RCC 7860 (cell line): ENCODE measurements around the gene ARL5C.

Experiments used
- DNase-seq: peaks from one replicate; pipeline ENCODE4 v3.0.0-alpha.2; 2015; ENCODE audit warnings: low spot score
- FAIRE-seq: peaks from 2 replicates; lab custom pipeline; 2012; peaks lifted over from hg19 to GRCh38; lab: Jason Lieb, UNC

The ARL5C gene

DNA sequence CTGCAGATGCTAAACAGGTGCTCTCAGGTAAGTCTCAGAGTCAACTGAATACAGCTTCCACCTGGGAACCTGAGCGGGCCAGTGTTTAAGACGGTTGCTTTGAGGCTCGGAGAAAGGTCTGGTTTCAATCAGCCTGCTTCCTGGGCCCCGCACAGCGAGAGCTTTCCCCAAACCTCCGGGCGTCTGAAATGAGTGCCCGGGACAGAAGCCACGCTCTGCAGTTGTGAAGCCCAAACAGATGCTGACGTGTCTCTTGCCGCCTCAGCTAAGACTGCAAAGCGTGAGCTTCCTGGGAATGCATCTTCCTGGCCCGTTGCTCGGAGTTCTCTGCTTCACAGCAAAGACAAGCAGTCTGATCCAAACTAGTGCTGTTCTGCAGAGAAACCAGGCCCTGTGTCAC is 51.2 kb downstream of the ARL5C start:
- no peak for DNase-seq
- FAIRE-seq = no peak

DNA sequence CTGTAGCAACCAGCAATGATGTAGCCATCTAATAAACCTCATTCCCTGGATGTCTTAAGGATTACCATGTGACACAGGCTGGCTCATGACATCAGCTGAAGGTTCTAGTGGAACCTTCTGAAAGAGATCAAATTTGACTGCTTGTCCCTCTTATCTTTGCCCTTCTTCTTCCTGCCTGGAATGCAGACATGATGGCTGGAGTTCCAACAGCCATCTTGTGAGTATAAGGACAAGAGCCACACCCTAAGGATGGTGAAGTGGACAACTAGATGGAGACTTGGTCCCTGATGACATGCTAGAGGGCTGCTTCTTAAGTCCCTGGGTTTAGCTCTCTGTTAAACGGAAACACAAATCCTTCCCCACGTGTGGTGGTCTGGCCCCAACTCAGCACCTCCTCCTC is 52.1 kb downstream of the ARL5C start:
- DNase-seq = no peak
- FAIRE-seq = no peak

DNA sequence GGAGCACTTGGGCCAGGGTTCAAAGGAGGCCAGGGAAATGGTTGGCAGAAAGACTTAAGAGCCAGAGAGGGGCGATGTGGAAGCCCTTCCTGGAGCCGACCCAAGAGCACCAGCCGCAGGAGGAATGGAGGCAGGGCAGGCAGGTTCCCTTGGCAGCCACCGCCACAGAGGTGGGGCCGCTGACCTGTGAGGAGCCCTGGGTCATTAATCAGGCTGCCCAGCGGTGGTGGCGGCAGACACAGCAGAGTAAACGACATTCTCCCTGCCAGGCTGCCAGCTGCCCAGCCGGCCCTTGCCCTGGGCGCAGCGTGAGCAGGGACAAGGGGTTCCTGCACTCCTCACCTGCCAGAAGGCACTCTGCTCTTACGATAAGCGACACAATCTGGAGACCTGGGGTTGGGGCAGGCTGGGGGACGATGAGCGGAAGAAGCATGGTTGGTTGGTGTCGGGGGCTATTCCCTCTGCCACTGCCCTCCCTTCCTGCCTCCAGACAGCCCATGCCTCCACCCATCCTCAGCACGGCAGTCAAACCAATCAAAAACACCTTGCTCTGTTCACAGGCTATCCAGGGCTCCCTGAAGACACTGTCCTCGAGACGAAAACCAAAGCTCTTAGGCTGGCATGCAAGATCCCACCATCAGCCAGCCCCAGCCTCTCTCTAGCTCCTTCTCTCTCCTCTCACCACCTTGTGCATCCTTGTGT is 55.4 kb downstream of the ARL5C start:
- FAIRE-seq (no peak), DNase-seq (peak; percentile 11)

DNA sequence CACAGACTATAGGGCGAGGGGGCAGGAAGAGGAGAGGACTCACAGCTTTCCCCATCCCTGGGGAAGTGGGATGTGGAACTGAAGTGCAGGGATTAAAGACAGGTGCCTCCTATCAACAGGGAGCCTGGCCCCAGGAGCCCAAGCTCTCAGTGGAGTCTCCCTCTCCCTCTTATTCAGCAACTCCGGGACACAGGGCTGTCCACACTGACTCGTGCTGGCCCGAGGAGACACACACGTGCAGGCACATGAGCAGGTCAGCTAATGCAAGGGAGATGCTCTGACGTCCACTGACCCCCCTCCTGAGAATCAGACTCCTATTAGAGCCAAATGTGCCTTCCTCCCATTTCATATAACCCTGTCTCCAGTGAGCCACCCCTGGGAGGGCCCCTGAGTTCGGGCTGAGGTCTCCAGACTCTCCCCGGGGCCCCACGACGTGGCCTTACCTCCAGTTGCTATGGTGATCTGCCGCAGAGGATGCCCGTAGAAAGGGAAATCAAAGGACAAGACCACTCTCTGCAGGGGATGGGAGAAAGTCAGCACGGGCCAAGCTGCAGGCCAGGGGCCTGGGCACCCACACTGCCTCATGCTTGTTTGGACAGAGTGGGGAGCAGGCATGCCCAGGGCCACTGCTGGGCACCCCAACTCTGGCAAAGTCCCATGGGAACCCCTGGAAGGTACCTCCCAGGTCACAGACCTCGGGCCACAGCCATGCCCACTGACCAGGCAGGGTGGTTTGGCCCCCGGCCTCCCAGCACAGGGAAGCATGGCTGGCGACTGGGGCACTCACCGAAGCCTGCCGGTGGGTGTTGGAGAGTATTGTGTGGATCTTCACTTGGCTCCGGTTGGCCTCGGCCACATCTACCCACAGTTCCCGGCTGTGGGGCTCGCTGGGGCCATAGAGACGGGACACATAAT is 57.2 kb downstream of the ARL5C start:
- FAIRE-seq = no peak
- no peak for DNase-seq

DNA sequence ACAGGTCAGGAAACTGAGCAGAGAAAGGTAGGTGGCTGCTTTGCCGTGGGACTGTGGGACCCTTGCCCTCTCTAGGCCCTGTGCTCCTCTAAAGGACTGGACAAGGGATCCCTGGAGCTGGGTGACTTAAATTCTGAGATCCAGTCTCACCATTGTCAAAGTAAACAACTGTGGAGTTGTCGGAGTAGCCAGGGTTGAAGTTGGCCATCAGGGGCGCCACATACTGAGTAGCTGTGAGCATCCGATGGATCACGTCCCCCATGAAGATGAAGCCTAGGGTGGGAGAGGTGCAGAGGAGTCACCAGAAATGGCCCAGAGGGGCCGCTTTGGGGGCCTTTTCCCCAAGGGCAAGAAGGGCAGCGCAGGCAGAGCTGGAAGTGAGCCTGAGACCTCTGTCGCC is 58.0 kb downstream of the ARL5C start:
- DNase-seq (no peak), FAIRE-seq (no peak)

DNA sequence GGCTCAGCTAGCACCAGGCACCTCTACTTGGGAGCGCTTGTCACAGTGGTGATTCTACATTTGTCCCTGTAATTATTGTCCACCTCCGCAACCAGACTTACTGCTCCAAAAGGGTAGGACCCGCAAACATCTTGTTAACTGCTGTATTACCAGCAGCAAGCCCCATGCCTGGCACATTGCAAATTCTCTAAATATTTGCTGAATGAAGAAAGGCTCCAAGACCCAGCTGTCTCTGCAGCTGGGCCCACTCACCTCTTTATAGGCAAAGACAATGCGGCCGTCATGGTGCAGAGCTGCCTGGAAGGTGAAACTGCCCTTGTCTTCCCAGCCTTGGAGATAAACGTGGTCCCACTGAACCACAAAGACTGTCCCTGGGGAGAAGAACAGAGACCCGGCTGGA is 58.8 kb downstream of the ARL5C start:
- FAIRE-seq = no peak
- DNase-seq = no peak
